LNCaP clone FGC (cell line): ENCODE data around the gene LMBR1.

Experiments
- DNase-seq: peaks from one replicate; pipeline ENCODE4 v3.0.0-alpha.2; 2011; ENCODE audit warnings: low read depth
- H3K4me3 ChIP-seq: 2 replicates; pipeline ENCODE4 v1.5.1; 2011; ENCODE audit warnings: mild to moderate bottlenecking, low read depth, low read length, control low read depth
- CTCF ChIP-seq: IDR thresholded peaks from 2 replicates; pipeline ENCODE4 v1.5.1; 2012; ENCODE audit warnings: mild to moderate bottlenecking; ENCODE audit not compliant: control insufficient read depth, insufficient read depth; ENCODE audit errors: extremely low read depth

Gene LMBR1

GRCh38 chr7:156635529-156636385, 257.2 kb downstream of the LMBR1 start:
- H3K4me3 ChIP-seq: no peak overlapping the region
- no peak for DNase-seq
- no peak for TF ChIP-seq CTCF

DNA sequence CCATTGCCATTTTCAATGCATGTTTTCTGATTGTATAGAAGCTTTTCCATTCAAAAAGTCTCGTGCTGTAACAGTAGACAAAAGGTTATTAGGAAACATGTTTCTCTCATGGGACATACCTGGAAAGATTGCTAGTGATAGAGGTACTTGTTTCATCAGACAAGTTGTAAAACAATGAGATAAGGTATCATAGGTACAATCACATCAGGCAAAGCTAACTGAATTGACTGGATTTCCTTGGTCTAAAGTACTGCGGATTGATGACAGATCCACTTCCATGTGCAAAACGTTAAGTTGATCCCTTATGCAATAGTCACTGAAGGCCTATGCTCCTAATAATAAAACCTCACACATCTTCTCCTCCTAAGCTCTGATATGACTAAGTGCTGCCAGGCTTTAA, 258.9 kb downstream of the LMBR1 start:
- no peak overlapping the region for H3K4me3 ChIP-seq
- TF ChIP-seq CTCF: no peak
- no peak for DNase-seq

DNA sequence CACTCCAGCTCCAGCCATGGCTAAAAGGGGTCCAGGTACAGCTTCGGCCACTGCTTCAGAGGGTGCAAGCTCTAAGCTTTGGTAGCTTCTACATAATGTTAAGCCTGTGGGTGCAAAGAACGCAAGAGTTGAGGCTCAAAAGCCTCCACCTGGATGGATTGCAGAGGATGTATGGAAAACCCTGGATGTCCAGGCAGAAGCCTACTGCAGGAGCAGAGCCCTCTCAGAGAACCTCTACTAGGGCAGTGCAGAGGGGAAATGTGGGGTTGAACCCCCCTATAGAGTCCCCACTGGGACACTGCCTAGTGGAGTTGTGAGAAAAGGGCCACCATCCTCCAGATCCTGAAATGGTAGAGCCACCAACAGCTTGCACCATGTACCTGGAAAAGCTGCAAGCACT, 263.1 kb downstream of the LMBR1 start:
- DNase-seq: no peak
- no peak for TF ChIP-seq CTCF
- H3K4me3 ChIP-seq: no peak overlapping the region

GRCh38 chr7:156628562-156628961, 264.4 kb downstream of the LMBR1 start:
- H3K4me3 ChIP-seq: no peak overlapping the region
- no peak for TF ChIP-seq CTCF
- no peak for DNase-seq
